ENCODE results near the gene ZNF697. TPM values are rescaled to one million over a fixed set of nuclear protein-coding genes. Genes with fewer than 3 reads are reported as not detected.
"Not testable (repeated sequence)": the region's sequence is repeated elsewhere in the genome, so short reads cannot be mapped to it uniquely, and the experiment has no call there.

ZNF697 gene
- total RNA-seq, 4 donors from 2014 or later = 2.6 to 8.1 (median 3.7) TPM

- Histone ChIP-seq H3K27me3 (no peaks in the 10 kb centered on the region), H3K4me3 (no peak overlapping the region), H3K36me3 (peaks cover 33% of the 10 kb centered on the region), H3K27ac (no peak overlapping the region), H3K9me3 (no peaks in the 10 kb centered on the region), H3K4me1 (peaks cover 15% of the 10 kb centered on the region)
- no peak for DNase-seq (ENCODE audit: low spot score in 2 of 2)
- TF ChIP-seq EP300 (IDR thresholded peaks at IDR 0.05) (no peak), POLR2A (IDR thresholded peaks at IDR 0.05) (no peak), CTCF (IDR thresholded peaks at IDR 0.05) (no peak)
- WGBS = 82% methylated on average over 19 of the region's 30 CpGs
Measured at GRCh38 chr1:119623678-119624077, 24.4 kb downstream of the ZNF697 start.

DNA sequence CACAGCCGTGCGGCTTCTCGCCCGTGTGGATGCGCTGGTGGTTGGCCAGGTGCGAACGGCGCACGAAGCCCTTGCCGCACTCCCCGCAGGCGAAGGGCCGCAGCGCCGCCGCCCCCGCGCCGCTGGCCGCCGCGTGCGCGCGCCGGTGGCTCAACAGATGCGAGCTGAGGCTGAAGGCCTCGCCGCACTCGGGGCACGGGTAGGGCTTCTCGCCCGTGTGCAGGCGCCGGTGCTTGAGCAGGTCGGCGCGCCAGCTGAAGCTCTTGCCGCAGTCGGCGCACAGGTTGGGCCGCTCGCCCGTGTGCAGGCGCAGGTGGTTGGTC is 24.9 kb downstream of the ZNF697 start:
- DNase-seq (ENCODE audit: low spot score in 2 of 2) = no peak
- Histone ChIP-seq H3K36me3 (peaks cover 33% of the 10 kb centered on the region), H3K9me3 (no peaks in the 10 kb centered on the region), H3K27ac (no peak overlapping the region), H3K4me1 (peaks cover 19% of the 10 kb centered on the region), H3K4me3 (no peak overlapping the region), H3K27me3 (no peaks in the 10 kb centered on the region)
- TF ChIP-seq POLR2A (IDR thresholded peaks at IDR 0.05) (no peak), EP300 (IDR thresholded peaks at IDR 0.05) (no peak), CTCF (IDR thresholded peaks at IDR 0.05) (no peak), POLR2AphosphoS5 (IDR thresholded peaks at IDR 0.05) (no peak)
- 73% methylated on average over 5 of the region's 45 CpGs for WGBS

DNA sequence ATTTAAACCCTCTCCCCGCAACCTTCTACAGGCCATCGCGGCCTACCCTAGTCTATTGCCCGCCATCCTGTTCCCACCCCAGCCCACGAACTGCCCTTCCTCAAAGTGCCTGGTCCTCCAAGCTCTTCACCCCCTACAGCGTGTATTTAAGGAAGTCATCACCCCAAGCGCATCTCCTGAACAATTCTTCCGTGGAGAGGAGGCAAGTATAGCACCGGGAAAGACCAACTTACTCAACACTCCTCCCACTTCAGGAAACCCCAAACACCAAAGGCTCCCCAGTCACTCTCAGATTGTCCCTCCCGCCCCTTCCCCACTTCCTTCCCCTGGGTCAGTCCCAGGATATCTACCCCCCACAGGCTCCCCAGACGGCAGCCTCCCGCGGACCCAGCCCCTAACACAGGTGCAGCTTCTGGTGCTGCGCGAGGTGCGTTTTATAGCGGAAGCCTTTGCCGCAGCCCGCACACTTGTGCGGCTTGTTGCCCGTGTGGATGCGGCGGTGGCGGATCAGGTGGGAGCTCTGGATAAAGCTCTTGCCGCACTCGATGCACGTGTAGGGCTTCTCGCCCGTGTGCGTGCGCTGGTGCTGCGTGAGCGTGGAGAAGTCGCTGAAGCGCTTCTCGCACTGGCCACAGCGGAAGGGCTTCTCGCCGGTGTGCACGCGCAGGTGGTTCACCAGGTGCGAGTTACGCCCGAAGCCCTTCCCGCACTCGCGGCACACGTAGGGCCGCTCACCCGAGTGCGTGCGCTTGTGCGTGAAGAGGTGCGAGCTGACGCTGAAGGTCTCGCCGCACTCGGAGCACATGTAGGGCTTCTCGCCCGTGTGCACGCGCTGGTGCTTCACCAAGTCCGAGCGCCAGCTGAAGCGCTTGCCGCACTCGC is 25.5 kb downstream of the ZNF697 start:
- 98% methylated on average over 51 of the region's 67 CpGs for WGBS
- Histone ChIP-seq H3K4me1 (peaks cover 19% of the 10 kb centered on the region), H3K27ac (no peak overlapping the region), H3K4me3 (no peak overlapping the region), H3K9me3 (no peaks in the 10 kb centered on the region), H3K27me3 (no peaks in the 10 kb centered on the region), H3K36me3 (peaks cover 33% of the 10 kb centered on the region)
- TF ChIP-seq CTCF (IDR thresholded peaks at IDR 0.05) = no peak
- TF ChIP-seq POLR2A (IDR thresholded peaks at IDR 0.05) = no peak
- TF ChIP-seq POLR2AphosphoS5 (IDR thresholded peaks at IDR 0.05) = no peak
- no peak for TF ChIP-seq EP300 (IDR thresholded peaks at IDR 0.05)
- DNase-seq (ENCODE audit: low spot score in 2 of 2) = no peak

GRCh38 chr1:119621705-119622104 is 26.4 kb downstream of the ZNF697 start:
- WGBS = 73% methylated on average over 4 of the region's 4 CpGs
- Histone ChIP-seq H3K36me3 (peaks cover 33% of the 10 kb centered on the region), H3K4me1 (peaks cover 11% of the 10 kb centered on the region), H3K27ac (no peak overlapping the region), H3K9me3 (no peaks in the 10 kb centered on the region), H3K4me3 (no peak overlapping the region), H3K27me3 (no peaks in the 10 kb centered on the region)
- no peak for DNase-seq (ENCODE audit: low spot score in 2 of 2)
- TF ChIP-seq EP300 (IDR thresholded peaks at IDR 0.05) (no peak), CTCF (IDR thresholded peaks at IDR 0.05) (no peak), POLR2AphosphoS5 (IDR thresholded peaks at IDR 0.05) (no peak)

GRCh38 chr1:119617751-119618691 is 30.0 kb downstream of the ZNF697 start:
- H3K27me3 ChIP-seq = no peaks in the 10 kb centered on the region
- H3K27ac ChIP-seq = peak overlapping the region; percentile 45
- TF ChIP-seq POLR2A (IDR thresholded peaks at IDR 0.05) (no peak), POLR2AphosphoS5 (IDR thresholded peaks at IDR 0.05) (no peak), EP300 (IDR thresholded peaks at IDR 0.05) (no peak), CTCF (IDR thresholded peaks at IDR 0.05) (no peak)
- no peak overlapping the region for H3K4me3 ChIP-seq
- no peak for DNase-seq (ENCODE audit: low spot score in 2 of 2)
- peaks cover 7% of the 10 kb centered on the region for H3K36me3 ChIP-seq
- WGBS = 42% methylated on average over 5 of the region's 5 CpGs
- H3K4me1 ChIP-seq = peaks cover 6% of the 10 kb centered on the region
- H3K9me3 ChIP-seq = no peaks in the 10 kb centered on the region

DNA sequence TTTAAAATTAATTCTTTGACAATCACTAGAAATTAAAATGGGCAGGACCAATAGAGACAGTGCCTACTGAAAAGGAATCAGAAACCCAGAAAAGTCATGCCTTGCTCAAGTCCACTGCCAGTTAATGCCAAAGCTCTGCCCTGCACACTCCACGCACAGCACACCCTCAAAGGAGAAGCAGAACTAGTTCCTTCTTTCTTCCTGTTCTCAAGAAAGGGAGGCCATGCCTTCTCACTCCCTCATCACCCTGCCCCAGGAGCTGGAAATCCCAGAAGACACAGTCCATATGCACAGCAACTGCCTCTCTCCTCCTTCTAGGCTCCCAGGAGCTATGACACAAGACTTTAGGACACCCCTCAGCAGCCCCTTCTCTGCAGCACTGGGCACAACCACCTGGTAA is 31.3 kb downstream of the ZNF697 start:
- H3K4me3 ChIP-seq; H3K27me3 ChIP-seq; DNase-seq (ENCODE audit: low spot score in 2 of 2); H3K9me3 ChIP-seq; H3K27ac ChIP-seq; H3K4me1 ChIP-seq; H3K36me3 ChIP-seq: not testable (repeated sequence)
- WGBS = 63% methylated on average over 1 of the region's 1 CpG

- not testable (repeated sequence) for H3K36me3 ChIP-seq; H3K9me3 ChIP-seq; H3K4me3 ChIP-seq; DNase-seq (ENCODE audit: low spot score in 2 of 2); H3K27me3 ChIP-seq; H3K27ac ChIP-seq
- peaks cover 11% of the 10 kb centered on the region for H3K4me1 ChIP-seq
- WGBS = 68% methylated on average over 6 of the region's 7 CpGs
Measured at GRCh38 chr1:119615100-119615499, 33.0 kb downstream of the ZNF697 start.
